Activated CD8-positive, alpha-beta memory T cell treated with anti-CD3 and anti-CD28 coated beads for 24 hours (primary cell): Measurements from ENCODE around the gene RASAL1.

ENCODE experiments used
- DNase-seq: peaks from one replicate; pipeline ENCODE4 v3.0.0-alpha.2; 2020

Gene RASAL1

DNA sequence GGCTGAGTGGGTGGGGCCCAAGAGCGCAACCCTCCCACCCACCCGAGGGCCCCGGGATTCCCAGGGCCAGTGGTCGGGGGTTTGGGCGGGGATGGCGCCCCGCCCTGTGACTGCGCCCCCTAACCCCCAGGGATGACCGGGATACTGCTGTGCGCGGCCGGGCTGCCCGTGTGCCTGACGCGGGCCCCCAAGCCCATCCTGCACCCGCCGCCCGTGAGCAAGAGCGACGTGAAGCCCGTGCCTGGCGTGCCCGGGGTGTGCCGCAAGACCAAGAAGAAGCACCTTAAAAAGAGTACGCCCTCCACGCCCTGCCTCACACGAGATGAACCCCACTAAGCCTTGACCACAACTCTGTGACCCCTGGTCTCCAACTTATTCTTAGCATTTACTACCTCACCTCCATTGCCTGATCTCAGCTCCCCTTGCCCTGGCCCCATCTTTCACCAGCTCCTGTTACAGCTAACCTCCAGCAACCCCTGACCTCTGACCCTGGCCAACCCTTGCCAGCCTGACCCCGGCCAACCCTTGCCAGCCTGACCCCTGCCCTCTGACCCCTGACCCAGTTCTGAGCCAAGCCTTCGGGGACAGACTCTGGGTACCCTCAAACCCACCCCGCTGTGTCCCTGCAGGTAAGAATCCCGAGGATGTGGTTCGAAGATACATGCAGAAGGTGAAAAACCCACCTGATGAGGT, 42.0 kb downstream of the RASAL1 start:
- no peak for DNase-seq

DNA sequence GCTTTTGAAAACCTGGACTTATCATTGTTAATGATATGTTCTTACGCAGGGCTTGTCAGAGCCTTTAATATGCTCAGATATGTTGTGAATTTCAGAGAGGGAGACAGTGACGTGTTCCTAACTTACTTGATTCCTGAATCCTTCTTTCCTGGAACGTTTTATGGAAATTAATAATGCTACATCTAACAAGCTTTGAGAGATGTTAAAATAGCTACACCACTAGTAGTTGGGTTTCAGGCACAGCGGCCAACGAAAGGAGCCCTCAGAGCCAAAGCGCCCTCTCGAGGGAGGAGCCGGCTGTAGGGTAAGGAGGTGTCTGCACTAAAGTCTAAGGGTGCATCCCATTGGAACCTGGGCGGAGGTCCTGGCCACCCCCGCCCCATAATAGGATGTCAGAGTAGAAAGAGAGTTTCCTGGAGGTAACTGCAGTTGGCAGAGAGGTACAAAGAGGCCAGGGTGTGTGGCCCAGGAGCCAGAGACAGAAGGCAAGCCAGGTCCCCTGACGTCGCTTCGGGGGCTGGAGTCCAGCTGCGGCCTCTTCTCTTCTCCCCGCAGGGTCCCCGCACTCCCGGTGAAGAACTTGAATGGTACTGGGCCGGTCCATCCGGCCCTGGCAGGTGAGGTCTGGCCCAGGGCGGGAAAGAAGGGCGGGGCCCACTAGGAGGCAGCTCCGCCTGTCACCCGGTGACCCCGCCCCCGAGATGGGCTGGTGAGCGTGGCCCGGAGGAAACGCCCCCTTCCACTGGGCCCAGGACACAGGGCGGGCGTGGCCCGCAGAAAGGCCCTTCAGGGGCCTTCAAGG, 42.8 kb downstream of the RASAL1 start:
- DNase-seq: no peak

DNA sequence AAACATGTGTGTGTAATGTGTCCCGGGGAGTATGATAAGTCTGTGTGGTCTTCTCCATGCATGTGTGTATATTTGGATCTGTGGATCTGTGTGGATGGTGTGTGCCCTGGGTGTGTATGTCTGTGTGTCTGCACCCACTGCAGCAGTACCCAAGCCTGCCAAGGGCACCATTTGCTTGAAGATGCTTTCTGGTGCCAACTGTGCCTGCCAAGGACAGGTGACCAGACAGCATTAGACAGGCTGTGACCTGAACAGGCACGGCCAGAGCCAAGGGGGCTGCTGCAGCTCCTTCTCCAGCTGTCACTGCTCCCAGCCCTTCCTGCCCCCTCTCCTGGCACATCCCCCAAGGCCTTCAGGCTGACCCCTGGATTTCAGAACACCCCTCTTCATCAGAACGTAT, 44.1 kb downstream of the RASAL1 start:
- DNase-seq: no peak

DNA sequence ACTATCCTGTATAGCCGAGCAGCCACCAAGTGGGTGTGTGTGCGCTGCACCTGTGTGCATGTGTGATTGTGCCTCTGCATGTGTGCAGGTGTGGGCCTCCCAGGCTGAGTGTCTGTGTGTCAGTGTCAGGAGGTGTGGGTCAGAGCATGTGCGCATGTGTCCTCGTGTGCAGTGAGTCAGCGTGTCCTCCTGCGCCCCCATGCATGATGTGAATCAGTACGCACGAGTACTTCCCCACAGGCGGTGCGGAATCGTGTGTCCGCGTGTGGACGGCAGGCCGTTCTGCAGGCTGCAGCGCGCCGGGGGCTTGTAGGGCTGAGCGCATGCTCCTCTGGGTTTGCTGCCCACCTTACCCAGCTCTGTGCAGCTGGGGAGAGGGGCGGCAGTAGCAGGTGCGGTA, 44.8 kb downstream of the RASAL1 start:
- no peak for DNase-seq

DNA sequence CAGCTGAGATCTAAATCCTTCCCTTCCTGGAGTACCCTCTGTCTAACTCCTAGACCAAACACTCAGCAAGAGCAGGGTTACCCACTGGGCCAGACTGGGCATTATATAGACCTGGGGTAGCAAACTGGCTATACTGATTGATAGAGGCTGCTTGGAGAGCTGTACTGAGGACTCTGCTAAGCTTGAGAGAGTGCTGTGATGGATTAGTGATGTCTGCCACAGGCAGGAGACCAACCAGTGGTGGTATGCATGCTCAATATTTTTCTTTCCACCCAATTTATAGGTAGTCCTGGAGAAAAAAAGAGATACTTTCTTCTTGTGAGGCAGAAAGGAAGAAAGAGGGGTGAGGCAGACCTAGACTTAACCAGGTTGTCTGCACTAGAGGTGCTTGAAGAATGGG, 45.7 kb downstream of the RASAL1 start:
- DNase-seq: no peak

DNA sequence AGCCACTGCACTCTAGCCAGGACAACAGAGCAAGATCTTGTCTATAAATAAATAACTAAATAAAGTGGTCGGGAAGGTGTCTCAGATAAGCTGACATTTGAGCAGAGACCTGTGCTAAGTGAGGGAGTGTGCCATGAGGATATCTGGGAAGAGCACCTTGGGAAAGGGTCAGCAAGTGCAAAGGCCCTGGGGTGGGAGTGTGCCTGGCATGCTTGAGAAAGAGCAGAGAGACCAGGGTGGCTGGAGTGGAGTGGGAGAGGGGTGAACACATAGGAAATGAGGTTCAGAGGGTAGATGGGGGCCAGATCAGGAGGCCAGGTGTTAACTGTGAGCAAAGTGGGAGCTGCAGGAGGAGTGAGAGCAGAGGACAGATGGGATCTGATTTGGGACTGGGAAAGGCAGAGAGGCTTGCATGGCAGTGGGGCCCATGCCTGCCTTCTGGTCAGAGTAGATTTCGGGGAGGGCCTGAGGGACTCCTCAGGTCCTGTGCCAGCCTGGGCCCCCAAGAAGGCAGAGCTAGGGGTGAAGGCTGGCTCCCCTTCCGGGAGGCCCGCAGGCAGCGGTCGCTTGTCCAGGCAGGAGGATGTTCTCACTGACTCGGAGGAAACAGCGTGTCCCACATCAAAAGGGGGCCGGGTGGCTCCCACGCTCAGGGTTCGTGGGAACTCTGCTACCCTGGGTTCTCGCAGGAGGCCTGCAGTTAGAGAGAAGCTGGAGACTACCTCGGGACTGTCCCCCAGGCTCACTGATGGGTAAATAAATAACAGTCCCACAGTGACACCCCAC, 46.4 kb downstream of the RASAL1 start:
- peak; percentile 83 for DNase-seq

DNA sequence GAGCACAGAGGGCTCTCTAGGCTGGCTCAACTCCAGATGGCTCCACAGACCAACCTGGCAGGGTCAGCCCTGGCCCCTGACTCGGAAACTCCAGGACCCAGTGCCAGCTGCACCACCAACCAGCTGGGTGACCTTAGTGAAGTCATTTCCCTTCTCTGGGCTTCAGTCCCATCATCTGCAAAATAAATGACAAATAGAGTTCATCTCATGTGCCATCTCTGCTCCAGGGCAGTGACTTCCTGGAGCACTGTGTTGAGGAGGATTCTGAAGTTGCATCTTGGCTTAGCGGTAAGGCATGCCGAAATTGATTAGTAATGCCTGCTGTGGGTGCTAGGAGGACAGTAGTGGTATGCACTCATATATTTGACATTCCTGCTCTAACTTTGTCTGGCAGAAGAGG, 47.5 kb downstream of the RASAL1 start:
- DNase-seq: no peak

DNA sequence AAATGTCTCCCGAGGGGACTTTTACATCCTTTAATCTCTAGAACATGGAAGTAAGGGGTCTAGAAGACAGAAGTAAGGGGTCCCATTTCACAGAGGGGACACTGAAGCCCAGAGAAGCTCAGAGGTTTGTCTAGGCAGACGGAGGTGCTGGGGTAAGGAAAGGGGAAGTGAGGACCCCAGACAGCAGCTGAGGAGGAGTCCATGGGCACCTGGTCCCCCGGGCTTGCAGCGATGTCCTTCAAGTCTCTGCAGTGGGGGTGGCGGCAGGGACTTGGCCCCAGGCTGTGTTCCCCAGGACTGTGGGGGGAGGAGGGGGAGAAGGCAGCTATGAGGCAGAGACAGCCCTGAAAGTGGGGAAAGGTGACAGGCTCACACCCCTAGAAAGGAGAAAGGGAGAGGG, 48.4 kb downstream of the RASAL1 start:
- peak; percentile 66 for DNase-seq

DNA sequence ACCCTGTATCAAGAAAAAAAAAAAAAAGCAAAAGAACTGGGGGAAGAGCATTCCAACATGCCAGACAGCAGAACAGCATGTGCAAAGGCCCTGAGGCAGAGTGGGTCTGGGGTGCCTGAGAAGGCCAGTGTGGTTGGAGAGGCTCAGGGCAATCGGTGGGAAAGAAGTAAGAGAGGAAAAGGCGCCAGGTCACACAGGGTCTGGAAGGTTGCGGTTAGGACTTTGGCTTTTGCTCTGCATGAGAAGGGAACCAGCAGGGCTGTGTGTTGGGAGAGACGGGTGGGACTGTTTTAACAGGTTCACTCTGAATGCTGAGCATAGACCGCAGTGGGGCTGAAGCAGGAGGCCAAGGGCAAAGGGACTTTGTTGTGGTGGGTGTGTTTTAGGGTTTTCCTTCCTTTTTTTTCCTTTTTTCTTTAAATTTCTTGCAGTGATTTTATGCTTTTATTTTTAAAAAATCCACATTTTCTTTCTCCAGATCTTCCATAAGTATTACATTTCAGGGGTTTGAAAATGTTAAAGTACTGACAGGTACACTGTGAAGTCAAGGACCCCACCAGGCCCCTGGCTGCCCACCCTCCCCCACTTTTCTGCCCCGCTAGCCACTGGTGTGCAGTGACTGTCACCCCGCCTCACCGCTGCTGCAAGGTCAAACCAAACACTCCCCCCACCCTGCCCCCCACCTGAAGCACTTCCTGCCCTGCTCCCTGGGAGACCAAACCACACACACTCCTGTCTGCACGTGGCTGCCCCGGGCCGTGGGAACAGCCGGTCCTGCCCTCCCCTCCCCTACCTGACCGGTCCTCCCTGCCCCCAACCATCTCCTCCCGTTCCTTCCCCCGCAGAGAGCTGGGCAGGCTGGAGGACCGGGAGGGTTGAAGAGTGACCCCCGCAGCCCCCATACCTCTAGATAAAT, 49.1 kb downstream of the RASAL1 start:
- DNase-seq: peak; percentile 67

DNA sequence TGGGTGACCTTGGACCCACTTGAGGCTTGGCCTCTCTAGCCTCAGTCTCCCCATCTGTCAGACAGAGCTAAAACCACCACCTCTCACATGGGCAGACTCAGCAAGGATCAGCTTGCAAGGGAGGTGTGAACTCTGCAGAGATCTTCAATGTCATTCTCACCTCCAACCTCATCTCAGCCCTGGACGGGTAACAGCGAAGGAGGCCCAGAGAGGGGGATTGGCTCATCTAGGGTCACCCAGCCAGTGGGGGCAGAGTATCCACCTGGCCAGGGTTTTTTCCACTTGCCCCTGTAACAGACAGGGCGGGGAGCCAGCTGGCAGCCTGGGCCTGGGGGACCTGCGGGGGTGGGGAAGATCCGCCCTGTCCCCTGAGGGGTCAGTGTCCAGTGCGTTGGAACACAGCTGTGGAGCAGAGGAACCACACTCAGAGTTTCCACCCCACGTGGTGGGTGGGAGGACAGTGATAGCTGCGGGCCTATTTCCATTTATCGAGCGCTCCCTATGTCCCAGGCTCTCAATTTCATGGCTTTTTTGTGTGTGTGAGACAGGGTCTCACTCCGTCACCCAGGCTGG, 51.6 kb downstream of the RASAL1 start:
- no peak for DNase-seq

DNA sequence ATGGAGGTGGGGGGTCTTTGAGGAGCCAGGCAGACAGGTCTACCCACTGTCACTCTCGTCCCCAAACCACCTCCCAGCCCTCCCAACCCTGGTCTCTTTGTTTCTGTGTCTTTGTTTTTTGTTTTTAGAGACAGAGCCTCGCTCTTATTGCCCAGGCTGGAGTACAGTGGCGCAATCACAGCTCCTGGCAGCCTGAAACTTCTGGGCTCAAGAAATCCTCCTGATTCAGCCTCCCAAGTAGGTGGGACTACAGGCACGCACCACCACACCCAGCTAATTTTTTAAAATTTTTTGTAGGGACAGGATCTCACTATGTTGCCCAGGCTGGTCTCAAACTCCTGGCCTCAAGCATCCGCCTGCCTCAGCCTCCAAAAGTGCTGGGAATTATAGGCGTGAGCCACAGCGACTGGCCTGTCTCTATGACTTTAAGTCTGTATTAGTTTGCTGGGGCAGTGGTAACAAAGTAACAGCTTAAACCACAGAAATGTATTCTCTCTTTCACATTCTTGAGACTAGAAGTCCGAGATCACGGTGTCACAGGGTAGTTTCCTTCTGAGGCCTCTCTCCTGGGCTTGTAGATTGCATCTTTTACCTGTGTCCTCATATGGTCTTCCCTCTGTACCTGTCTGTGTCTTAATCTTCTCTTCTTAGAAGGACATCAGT, 52.9 kb downstream of the RASAL1 start:
- DNase-seq: no peak

DNA sequence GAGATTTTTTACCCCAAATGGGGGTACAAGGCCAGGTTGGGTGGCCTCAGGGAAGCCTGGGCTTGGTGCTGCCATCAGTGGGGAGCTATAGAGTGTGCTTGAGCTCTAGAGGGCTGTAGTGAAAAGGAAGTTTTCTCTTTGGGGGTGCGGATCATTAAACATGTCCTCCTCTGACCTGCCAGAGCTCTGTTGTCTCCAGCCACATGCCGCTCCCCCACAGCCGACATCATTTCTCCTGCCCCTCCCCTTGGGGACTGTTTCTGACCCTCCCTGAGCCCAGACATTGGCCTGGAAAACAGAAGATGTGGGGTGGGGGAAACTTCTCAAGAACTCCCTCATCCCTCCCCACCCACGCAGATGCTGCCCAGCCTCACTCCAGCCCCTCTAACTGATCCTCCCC, 53.7 kb downstream of the RASAL1 start:
- no peak for DNase-seq

DNA sequence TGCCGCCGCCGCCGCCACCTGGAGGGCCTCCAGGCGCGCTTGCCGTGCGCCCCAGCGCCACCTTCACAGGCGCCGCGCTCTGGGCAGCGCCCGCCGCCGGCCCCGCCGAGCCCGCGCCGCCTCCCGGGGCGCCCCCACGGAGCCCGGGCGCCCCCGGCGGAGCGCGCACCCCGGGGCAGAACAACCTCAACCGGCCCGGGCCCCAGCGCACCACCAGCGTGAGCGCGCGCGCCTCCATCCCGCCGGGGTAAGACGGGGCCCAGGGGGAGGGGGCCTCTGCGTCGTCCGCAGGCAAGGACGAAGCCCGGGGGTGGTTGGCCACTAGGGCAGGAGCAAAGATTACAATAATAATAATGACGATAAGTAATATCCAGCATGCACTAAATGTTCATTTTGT, 57.7 kb downstream of the RASAL1 start:
- DNase-seq: no peak

DNA sequence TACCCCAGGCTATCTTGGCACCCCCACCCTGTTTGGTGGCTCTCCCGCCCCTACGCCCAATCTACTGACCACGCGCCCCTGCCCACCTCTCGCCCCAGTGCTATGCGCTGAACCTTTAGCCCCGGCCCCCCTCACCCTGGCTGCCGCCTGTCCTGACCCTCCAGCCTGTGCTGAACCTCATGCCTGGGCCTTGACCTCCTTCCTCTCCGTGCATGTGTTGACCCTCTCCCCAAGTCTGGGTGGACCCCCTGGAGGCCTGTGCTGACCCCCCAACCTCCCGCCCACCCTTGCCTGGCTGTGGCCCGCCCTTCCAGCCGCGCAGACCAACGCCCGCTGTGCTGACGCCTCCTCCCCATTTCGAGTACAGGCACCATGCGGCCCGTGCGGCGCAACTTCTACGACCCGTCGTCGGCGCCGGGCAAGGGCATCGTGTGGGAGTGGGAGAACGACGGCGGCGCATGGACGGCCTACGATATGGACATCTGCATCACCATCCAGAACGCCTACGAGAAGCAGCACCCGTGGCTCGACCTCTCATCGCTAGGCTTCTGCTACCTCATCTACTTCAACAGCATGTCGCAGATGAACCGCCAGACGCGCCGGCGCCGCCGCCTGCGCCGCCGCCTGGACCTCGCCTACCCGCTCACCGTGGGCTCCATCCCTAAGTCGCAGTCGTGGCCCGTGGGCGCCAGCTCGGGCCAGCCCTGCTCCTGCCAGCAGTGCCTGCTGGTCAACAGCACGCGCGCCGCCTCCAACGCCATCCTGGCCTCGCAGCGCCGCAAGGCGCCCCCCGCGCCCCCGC, 58.3 kb downstream of the RASAL1 start:
- DNase-seq: no peak

DNA sequence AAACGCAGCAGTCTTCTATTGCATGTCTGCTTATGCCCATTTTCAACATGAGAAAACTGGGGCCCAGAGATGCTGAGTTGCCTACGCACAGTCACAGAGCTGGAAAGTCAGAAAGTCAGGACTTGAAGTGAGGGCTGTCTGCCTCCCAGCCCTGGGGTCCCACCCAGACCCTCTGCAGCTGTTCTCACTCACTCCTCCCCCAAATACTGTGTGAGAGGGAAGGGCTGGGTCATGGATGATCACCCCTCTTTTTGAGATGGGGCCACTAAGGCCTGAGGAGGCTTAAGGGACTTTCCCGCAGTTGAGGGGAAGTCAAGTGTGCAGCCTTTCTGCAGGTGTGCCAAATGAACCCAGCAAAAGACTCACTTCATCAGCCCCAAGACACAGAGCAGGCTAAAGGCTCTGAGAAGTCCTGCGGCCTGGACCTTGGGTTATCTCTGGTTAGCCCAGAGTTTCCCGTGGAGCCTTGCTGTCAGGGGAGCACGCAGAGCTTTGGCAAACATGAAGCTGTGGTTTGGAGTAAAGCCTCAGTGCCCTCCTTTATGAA, 60.4 kb downstream of the RASAL1 start:
- no peak for DNase-seq

DNA sequence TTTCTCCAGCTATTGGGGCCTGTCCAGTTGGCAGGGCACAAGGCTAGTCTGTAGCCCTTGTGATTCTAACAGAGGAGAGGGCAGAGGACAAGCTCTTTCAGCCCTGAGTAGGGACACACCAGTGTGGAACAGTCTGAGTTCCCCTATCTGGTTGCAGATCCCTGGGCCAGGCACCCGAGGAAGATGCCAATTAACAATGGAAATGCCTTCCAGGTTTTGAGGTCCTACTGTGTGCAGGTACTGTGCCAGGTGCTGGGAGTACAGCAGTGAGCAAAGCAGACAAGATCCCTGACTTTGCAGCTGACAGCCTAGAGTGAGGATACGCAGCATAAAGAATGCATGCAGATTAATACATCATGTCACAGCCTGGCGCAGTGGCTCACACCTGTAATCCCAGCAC, 62.0 kb downstream of the RASAL1 start:
- no peak for DNase-seq

DNA sequence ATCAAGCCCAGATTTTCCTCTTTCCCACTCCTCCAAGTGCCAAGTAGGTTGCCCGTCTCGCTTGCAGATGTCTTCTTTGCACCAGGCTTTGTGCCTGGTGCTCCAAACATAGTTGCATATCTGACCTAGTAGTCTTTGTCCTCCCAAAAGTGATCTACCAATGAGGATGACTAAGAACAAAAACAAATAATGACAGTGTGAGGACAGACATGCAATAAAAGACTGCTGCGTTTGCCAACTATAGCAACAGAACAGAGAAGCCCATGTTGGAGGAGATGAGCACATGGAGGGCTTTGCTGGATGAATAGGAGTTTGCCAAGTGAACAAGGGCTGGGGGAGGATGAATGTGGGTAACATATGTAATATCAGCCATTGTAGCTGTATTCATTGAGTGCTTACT, 63.4 kb downstream of the RASAL1 start:
- DNase-seq: no peak

DNA sequence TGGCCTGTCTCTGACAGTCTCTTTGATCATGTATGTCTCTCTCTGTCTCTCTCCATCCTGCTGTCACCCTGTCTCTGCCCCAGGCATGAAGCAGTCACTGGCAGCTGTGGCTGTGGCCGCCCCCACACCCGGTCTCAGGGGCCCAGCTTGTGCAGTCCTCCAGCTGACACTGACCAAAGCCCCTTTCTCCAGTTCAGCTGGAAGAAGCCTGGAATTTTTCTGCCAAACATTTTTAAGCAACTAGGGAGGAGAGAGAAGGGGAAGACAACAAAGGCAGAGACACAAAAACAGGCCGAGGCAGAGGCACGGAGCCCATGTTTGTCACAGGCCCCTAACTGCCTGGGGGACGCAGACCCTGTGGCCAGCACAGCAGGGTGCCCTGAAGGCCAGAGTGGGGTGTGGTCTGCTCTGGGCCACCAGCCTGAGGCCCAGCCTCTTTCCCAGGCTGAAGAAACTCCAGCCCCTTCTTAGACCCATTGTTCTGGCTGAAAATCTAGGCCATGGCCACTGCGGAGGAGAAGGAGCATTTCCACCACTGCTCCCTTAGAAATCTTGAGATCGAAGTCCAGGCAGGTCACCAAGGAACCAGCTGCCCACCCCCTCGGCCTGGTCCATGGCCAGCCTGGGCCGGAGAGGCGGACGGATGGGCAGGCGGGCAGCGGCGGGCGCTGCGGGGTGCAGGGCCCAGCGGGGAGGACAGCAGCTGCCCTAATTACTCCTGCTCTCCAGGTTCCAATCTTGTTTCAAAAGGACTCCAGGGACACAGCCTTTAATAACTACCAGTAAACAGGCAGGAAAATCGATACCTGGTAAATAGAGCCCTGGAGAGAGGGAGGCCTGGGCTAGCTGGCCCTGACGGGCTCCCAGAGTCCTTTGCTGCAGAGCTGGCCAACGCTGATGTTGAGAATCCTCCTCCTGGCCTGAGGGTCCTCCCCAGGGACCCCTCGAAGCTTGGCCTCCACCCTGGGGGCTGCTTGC, 64.1 kb downstream of the RASAL1 start:
- DNase-seq: no peak
